Heart left ventricle (tissue), 16 donors: ENCODE data around the gene NUDT16. TPM values are rescaled to one million over a fixed set of nuclear protein-coding genes. Genes with fewer than 3 reads are reported as not detected.

Source experiments
- ATAC-seq, 4 donors: fragments of 200-7000 bp; cut with Tn5 transposase; one replicate each; pipeline ENCODE4 v1.9.1; 2020 to 2022; ENCODE audit warnings: moderate library complexity in 4 of 4, mild to moderate bottlenecking in 3 of 4, moderate number of reproducible peaks in 1 of 4
- DNase-seq, 5 donors: peaks; one replicate each; pipeline ENCODE4 v3.0.0-alpha.2; 2020
- H3K27ac ChIP-seq, 12 donors: fragments of 200-600 bp; sonication (generic) in 4 of 12; one replicate each; pipeline versions ENCODE4 v1.5.0 to v1.8.0; 2016 to 2022; ENCODE audit warnings: mild to moderate bottlenecking in 2 of 12
- H3K27me3 ChIP-seq, 9 donors: fragments of 200-600 bp; sonication (generic) in 2 of 9; one replicate each; pipeline versions ENCODE4 v1.5.1 to v1.8.0; 2016 to 2022; ENCODE audit warnings: mild to moderate bottlenecking in 3 of 9
- H3K36me3 ChIP-seq, 9 donors: fragments of 200-600 bp; sonication (generic) in 2 of 9; one replicate each; pipeline versions ENCODE4 v1.5.0 to v1.8.0; 2018 to 2022; ENCODE audit warnings: mild to moderate bottlenecking in 2 of 9
- H3K4me1 ChIP-seq, 12 donors: fragments of 200-600 bp; sonication (generic) in 4 of 12; one replicate each; pipeline versions ENCODE4 v1.5.0 to v1.8.0; 2016 to 2022; ENCODE audit warnings: mild to moderate bottlenecking in 3 of 12
- H3K4me3 ChIP-seq, 12 donors: fragments of 200-600 bp; sonication (generic) in 4 of 12; one replicate each; pipeline versions ENCODE4 v1.5.0 to v1.8.0; 2017 to 2022; ENCODE audit warnings: mild to moderate bottlenecking in 9 of 12, moderate library complexity in 4 of 12
- H3K9me3 ChIP-seq, 12 donors: fragments of 200-600 bp; sonication (generic) in 4 of 12; one replicate each; pipeline versions ENCODE4 v1.5.0 to v1.8.0; 2016 to 2022; ENCODE audit warnings: mild to moderate bottlenecking in 1 of 12
- POLR2A ChIP-seq, 2 donors: fragments of 450-650 bp; IDR thresholded peaks; one replicate each; pipeline ENCODE4 v1.6.1; 2017; ENCODE audit warnings: antibody characterized with exemption in 2 of 2, mild to moderate bottlenecking in 2 of 2, moderate library complexity in 2 of 2
- WGBS, 4 donors: extraction: QIAGEN DNeasy Blood & Tissue Kit in 2 of 4; methylation state at CpG; one replicate each; pipeline versions ENCODE4 v1.1.5 to v1.1.7; 2013 to 2018; 5-methylcytosine and 5-hydroxymethylcytosine counted together
- intact Hi-C, 10 donors: fragments of 100-400 bp; cut with DNase I; formaldehyde crosslinking; loops; one replicate each; pipeline versions ENCODE4 v1.11.1 to v1.14.2; 2022
- polyA plus RNA-seq, 2 donors: library from polyadenylated mRNA; stranded (reverse); fragments of 200-250 nt; gene quantifications; one replicate each; pipeline ENCODE4 v1.2.3, GENCODE V29; 2013
- total RNA-seq, 9 donors: library from RNA; depleted of rRNA in 2 of 9; stranded (reverse); fragments of >200 nt in 2 of 9; fragmentation: NEBNext Ultra II Directional in 3 of 9; extraction: Animal tissue kit (Norgen Biotek cat#: 25700) in 3 of 9; gene quantifications; one replicate each; pipeline versions ENCODE4 v1.1.0 to v1.2.4, GENCODE V29; 2016 to 2023
- TF ChIP-seq, protein P1 (sequence below), 12 donors: fragments of 200-600 bp; sonication (generic) in 4 of 12; IDR thresholded peaks; one replicate each; pipeline versions ENCODE4 v1.5.0 to v1.8.0; 2018 to 2022; ENCODE audit warnings: antibody characterized with exemption in 12 of 12, mild to moderate bottlenecking in 5 of 12
- donor health status: ischemic (EF 13 %, LVEDD 7.1; RV severe dilation, severe dysfunction).
- donor health status: healthy with polysubstance abuse.
- donor health status: DM: no; HTN: yes; CAD: no.
- donor health status: DM: no; HTN: no; CAD: no.
- donor health status: ischemic (EF 25% LVEDD 6.9; RV normal size, moderate dysfunction).
- donor health status: ischemic (EF 25% LVEDD 5.7; RV mildly dilated, moderate dysfunction).
- donor health status: healthy.
- donor health status: DM: yes; HTN: yes; CAD: no.
- donor health status: ischemic (EF 35%, LVEDD 5.7; RV mildly dilated, moderate dysfunction).
- donor health status: nonischemic (EF 11% LVEDD 7.7; RV severe dilation, severe dysfunction).
- donor health status: DM: yes; HTN: yes; CAD: no.
- donor health status: PGD.
- donor health status: ischemic (EF 29% LVEDD 5.4; RV normal size, mild dysfunction).
- donor health status: nonischemic (EF 23%, LVEDD 6.1; RV moderate dilation, normal function).

NUDT16 gene
- total and polyA plus RNA-seq, 11 donors = 27.6 to 68.2 (median 33.9) TPM

DNA sequence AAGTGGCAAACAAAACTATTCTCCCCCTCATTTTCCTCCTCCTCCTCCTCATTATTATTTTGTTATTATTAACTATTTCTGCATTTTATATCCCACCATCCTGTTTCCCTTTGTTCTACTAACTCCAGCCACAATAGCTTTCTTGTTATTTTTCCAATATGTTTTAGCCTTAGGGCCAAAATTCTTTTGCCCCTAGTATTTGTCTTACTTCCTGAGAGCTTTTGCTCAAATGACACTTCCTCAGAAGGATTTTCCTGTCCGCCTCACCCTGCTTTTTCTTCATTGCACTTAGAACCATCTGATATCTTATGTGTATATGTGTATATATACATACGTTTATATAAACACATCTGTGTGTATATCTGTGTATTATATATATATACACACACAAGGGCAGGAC, 32.7 kb upstream of the NUDT16 start:
- DNase-seq = no peak
- WGBS, 4 donors = 55 to 71% (median 68%) methylated on average over 2 of the region's 2 CpGs
- Histone ChIP-seq H3K9me3 (peaks cover 0 to 4% (median 0%) of the 10 kb centered on the region in 12 donors), H3K36me3 (no peaks in the 10 kb centered on the region), H3K4me1 (peaks cover 0 to 36% (median 13%) of the 10 kb centered on the region in 12 donors), H3K27ac (peak overlapping the region in 8 of 12 donors; percentile 62 to 91 (median 76)), H3K4me3 (no peak overlapping the region), H3K27me3 (no peaks in the 10 kb centered on the region)
- no peak for TF ChIP-seq POLR2A (IDR thresholded peaks at IDR 0.05)
- TF ChIP-seq, protein P1, sequence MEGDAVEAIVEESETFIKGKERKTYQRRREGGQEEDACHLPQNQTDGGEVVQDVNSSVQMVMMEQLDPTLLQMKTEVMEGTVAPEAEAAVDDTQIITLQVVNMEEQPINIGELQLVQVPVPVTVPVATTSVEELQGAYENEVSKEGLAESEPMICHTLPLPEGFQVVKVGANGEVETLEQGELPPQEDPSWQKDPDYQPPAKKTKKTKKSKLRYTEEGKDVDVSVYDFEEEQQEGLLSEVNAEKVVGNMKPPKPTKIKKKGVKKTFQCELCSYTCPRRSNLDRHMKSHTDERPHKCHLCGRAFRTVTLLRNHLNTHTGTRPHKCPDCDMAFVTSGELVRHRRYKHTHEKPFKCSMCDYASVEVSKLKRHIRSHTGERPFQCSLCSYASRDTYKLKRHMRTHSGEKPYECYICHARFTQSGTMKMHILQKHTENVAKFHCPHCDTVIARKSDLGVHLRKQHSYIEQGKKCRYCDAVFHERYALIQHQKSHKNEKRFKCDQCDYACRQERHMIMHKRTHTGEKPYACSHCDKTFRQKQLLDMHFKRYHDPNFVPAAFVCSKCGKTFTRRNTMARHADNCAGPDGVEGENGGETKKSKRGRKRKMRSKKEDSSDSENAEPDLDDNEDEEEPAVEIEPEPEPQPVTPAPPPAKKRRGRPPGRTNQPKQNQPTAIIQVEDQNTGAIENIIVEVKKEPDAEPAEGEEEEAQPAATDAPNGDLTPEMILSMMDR (IDR thresholded peaks at IDR 0.05) = no peak
- intact Hi-C loops = loop anchor here in 1 of 10 donors (1.0 kb wide), 1 partner anchor 32 kb away; the partner anchor contains the start of gene NUDT16
- ATAC-seq = no peak

DNA sequence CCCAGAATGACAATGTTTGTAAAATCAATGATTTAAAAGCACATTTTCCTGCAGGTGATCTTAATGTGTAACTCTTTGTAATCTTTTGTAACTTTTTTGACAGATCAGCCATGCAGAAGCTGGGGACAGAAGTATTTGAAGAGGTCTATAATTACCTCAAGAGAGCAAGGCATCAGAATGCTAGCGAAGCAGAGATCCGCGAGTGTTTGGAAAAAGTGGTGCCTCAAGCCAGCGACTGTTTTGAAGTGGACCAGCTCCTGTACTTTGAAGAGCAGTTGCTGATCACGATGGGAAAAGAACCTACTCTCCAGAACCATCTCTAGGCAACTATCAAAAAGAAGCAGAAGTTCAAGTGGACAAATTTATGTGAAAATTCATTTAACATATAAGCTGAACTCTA, 32.1 kb upstream of the NUDT16 start:
- Histone ChIP-seq H3K27me3 (no peaks in the 10 kb centered on the region), H3K4me1 (peaks cover 0 to 41% (median 15%) of the 10 kb centered on the region in 12 donors), H3K9me3 (no peaks in the 10 kb centered on the region), H3K27ac (peak overlapping the region; percentile 51 to 91 (median 73)), H3K4me3 (peak overlapping the region in 2 of 12 donors; percentile 17 to 31), H3K36me3 (no peaks in the 10 kb centered on the region)
- TF ChIP-seq POLR2A (IDR thresholded peaks at IDR 0.05) = no peak
- TF ChIP-seq, protein P1 (IDR thresholded peaks at IDR 0.05) = no peak
- intact Hi-C loops = loop anchor here in 1 of 10 donors (1.0 kb wide), 1 partner anchor 32 kb away; the partner anchor contains the start of gene NUDT16
- ATAC-seq (peak; percentile 60 to 77 (median 72)), DNase-seq (peak in 2 of 5 donors; percentile 26 to 38)
- 53 to 79% (median 62%) methylated on average over 5 of the region's 5 CpGs for WGBS, 4 donors

DNA sequence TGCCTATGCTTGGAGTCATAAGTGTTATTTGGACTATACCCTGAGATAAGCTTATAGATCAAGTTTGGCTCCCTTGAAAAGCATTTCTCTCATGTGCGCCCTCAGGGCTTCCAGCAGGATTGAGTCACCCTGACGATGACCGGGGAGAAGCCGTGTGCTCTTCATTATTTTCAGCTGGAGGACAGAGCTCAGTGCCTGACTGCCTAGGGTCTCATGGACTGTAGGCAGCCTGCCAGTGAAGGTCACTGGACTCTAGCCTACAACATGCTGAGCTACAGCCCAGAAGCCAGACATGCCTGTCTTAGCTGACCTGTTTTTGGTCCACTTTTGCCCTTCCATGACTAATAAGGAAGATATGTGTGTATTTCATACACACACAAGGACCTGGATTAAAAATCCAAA, 31.6 kb upstream of the NUDT16 start:
- no peaks in the 10 kb centered on the region for H3K9me3 ChIP-seq
- peak overlapping the region in 2 of 12 donors; percentile 17 to 31 for H3K4me3 ChIP-seq
- H3K4me1 ChIP-seq = peaks cover 0 to 45% (median 16%) of the 10 kb centered on the region in 12 donors
- peak in 4 of 5 donors; percentile 33 to 67 (median 42) for DNase-seq
- WGBS, 4 donors = 48 to 57% (median 51%) methylated on average over 1 to 4 of the region's 4 CpGs
- ATAC-seq = peak; percentile 73 to 88 (median 78)
- intact Hi-C loops = loop anchor here in 1 of 10 donors (1.0 kb wide), 1 partner anchor 31 kb away; the partner anchor contains the start of gene NUDT16
- H3K27ac ChIP-seq = peak overlapping the region; percentile 51 to 91 (median 73)
- TF ChIP-seq, protein P1 (IDR thresholded peaks at IDR 0.05) = no peak
- no peak for TF ChIP-seq POLR2A (IDR thresholded peaks at IDR 0.05)
- H3K27me3 ChIP-seq = no peaks in the 10 kb centered on the region
- no peaks in the 10 kb centered on the region for H3K36me3 ChIP-seq

DNA sequence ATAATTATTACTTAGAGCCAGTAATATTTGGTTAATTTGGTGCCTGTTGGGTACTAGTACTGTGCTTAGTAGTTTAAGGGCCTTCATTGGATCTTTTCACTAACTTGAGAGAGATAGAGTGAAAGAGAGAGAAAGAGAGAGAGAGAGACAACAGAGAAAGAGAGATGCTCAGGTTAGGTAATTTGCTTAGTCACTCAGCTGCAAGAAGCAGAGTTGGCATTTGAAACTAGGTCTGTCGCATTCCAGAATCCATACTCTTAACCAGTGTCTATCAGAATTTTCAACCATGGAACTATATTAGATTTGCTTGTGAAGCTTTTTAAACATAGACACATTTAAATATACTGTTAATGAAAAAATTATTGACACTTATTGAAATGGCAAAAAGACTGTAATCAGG, 31.1 kb upstream of the NUDT16 start:
- peaks cover 0 to 45% (median 16%) of the 10 kb centered on the region in 12 donors for H3K4me1 ChIP-seq
- TF ChIP-seq, protein P1 (IDR thresholded peaks at IDR 0.05) = no peak
- TF ChIP-seq POLR2A (IDR thresholded peaks at IDR 0.05) = no peak
- no peak for ATAC-seq

More for the DNA sequence above, 31.1 kb upstream of the NUDT16 start:
- Histone ChIP-seq H3K9me3 (no peaks in the 10 kb centered on the region), H3K4me3 (no peak overlapping the region), H3K36me3 (no peaks in the 10 kb centered on the region), H3K27me3 (no peaks in the 10 kb centered on the region), H3K27ac (peak overlapping the region; percentile 51 to 91 (median 73))
- intact Hi-C loops = no loop called here
- no peak for DNase-seq
- WGBS, 4 donors = 47 to 94% (median 87%) methylated on average over 1 of the region's 1 CpG
